Uterus (tissue), 4 donors: Measurements from ENCODE around the gene CASKIN2. TPM values are rescaled to one million over a fixed set of nuclear protein-coding genes. Genes with fewer than 3 reads are reported as not detected.
"Not testable (repeated sequence)": the region's sequence is repeated elsewhere in the genome, so short reads cannot be mapped to it uniquely, and the experiment has no call there.

Source experiments
- DNase-seq, 2 donors: peaks; one replicate each; pipeline ENCODE4 v3.0.0-alpha.2; 2019 to 2020
- H3K27ac ChIP-seq, 2 donors: fragments of 200-600 bp; sonication (generic); 1 replicate in 1 of 2; 2 replicates in 1 of 2; pipeline ENCODE4 v1.5.1; 2016 to 2018
- H3K27me3 ChIP-seq, 2 donors: fragments of 200-600 bp; sonication (generic); one replicate each; pipeline ENCODE4 v1.5.1; 2018 to 2019; ENCODE audit warnings: control low read depth in 1 of 2
- H3K36me3 ChIP-seq, 2 donors: fragments of 200-600 bp; sonication (generic); one replicate each; pipeline ENCODE4 v1.5.1; 2019; ENCODE audit warnings: control low read depth in 1 of 2
- H3K4me1 ChIP-seq, 2 donors: fragments of 200-600 bp; sonication (generic); one replicate each; pipeline ENCODE4 v1.5.1; 2018 to 2019; ENCODE audit warnings: control low read depth in 1 of 2
- H3K4me3 ChIP-seq, 2 donors: fragments of 200-600 bp; sonication (generic); 1 replicate in 1 of 2; 2 replicates in 1 of 2; pipeline ENCODE4 v1.5.1; 2018 to 2019; ENCODE audit warnings: mild to moderate bottlenecking in 1 of 2
- H3K9me3 ChIP-seq, 2 donors: fragments of 200-600 bp; sonication (generic); one replicate each; pipeline ENCODE4 v1.5.1; 2019; ENCODE audit warnings: control low read depth in 1 of 2
- CTCF ChIP-seq, 4 experiments: fragments of 200-600 bp in 2 of 4; fragments of 450-650 bp in 2 of 4; sonication (generic) in 2 of 4; IDR thresholded peaks; one replicate each; pipeline ENCODE4 v1.5.1; 2016 to 2019; ENCODE audit warnings: antibody characterized with exemption in 4 of 4, mild to moderate bottlenecking in 2 of 4, moderate library complexity in 1 of 4
- POLR2A ChIP-seq, 2 donors: fragments of 450-650 bp; IDR thresholded peaks; one replicate each; pipeline ENCODE4 v1.6.1; 2016; ENCODE audit warnings: antibody characterized with exemption in 2 of 2, mild to moderate bottlenecking in 1 of 2, moderate library complexity in 1 of 2
- intact Hi-C: fragments of 100-400 bp; cut with DNase I; formaldehyde crosslinking; loops from one replicate; pipeline ENCODE4 v1.15.1; 2023; ENCODE audit warnings: low total_unique reads
- total RNA-seq, 4 donors: library from RNA; depleted of rRNA in 3 of 4; stranded (reverse); fragments of >200 nt in 3 of 4; gene quantifications; one replicate each; pipeline versions ENCODE4 v1.1.0 to v1.2.4, GENCODE V29; 2014 to 2023
- donor health status: DM: yes; HTN: yes; CAD: no.

The CASKIN2 gene
- total RNA-seq, 4 donors from 2014 or later: 7.4 to 122 (median 15.5) TPM

GRCh38 chr17:75457047-75457654 is 58.2 kb downstream of the CASKIN2 start:
- TF ChIP-seq POLR2A (IDR thresholded peaks at IDR 0.05) (no peak), CTCF (IDR thresholded peaks at IDR 0.05) (no peak)
- peak; percentile 47 to 52 for DNase-seq
- intact Hi-C loops: no loop called here

GRCh38 chr17:75456417-75457046 is 58.8 kb downstream of the CASKIN2 start, which contains the start of gene TMEM94:
TMEM94 (plus strand) TSS chr17:75456635; CDS start chr17:75471906, 15,271 bp downstream.
- Histone ChIP-seq H3K4me1 (peaks cover 4 to 11% of the 10 kb centered on the region in 2 donors), H3K36me3 (no peaks in the 10 kb centered on the region), H3K27me3 (no peaks in the 10 kb centered on the region), H3K9me3 (no peaks in the 10 kb centered on the region), H3K4me3 (peak within 1 kb of the TSS; percentile 84 to 90), H3K27ac (peak within 1 kb of the TSS; percentile 84 to 92)
- intact Hi-C loops: no loop called here
- DNase-seq: peak; percentile 95 to 97
- TF ChIP-seq CTCF (IDR thresholded peaks at IDR 0.05): no peak
- TF ChIP-seq POLR2A (IDR thresholded peaks at IDR 0.05): peak; percentile 39 to 43

More at GRCh38 chr17:75457047-75457654, 58.2 kb downstream of the CASKIN2 start:
- Histone ChIP-seq H3K4me3 (peak overlapping the region; percentile 84 to 90), H3K9me3 (no peaks in the 10 kb centered on the region), H3K27me3 (no peaks in the 10 kb centered on the region), H3K36me3 (no peaks in the 10 kb centered on the region), H3K27ac (peak overlapping the region; percentile 84 to 85), H3K4me1 (peaks cover 4 to 11% of the 10 kb centered on the region in 2 donors)

- peak in 1 of 4 experiments; percentile 9 for TF ChIP-seq CTCF (IDR thresholded peaks at IDR 0.05)
- no peak for TF ChIP-seq POLR2A (IDR thresholded peaks at IDR 0.05)
- intact Hi-C loops: no loop called here
These were observed 59.3 kb downstream of the CASKIN2 start for GRCh38 chr17:75456039-75456416.

GRCh38 chr17:75454672-75455071 is 60.7 kb downstream of the CASKIN2 start:
- H3K4me1 ChIP-seq, H3K9me3 ChIP-seq, H3K4me3 ChIP-seq, intact Hi-C loops, DNase-seq, H3K27me3 ChIP-seq, H3K36me3 ChIP-seq, H3K27ac ChIP-seq: not testable (repeated sequence)

More at GRCh38 chr17:75456039-75456416, 59.3 kb downstream of the CASKIN2 start:
- Histone ChIP-seq H3K4me1 (peaks cover 4 to 11% of the 10 kb centered on the region in 2 donors), H3K4me3 (peak overlapping the region; percentile 84 to 90), H3K36me3 (no peaks in the 10 kb centered on the region), H3K27ac (peak overlapping the region; percentile 84 to 92), H3K27me3 (no peaks in the 10 kb centered on the region), H3K9me3 (no peaks in the 10 kb centered on the region)
- DNase-seq: no peak

GRCh38 chr17:75454193-75454592 is 61.1 kb downstream of the CASKIN2 start:
- Histone ChIP-seq H3K4me3 (no peak overlapping the region), H3K9me3 (no peaks in the 10 kb centered on the region), H3K27ac (no peak overlapping the region), H3K4me1 (peaks cover 4 to 7% of the 10 kb centered on the region in 2 donors), H3K27me3 (no peaks in the 10 kb centered on the region), H3K36me3 (no peaks in the 10 kb centered on the region)
- TF ChIP-seq CTCF (IDR thresholded peaks at IDR 0.05): no peak
- no peak for TF ChIP-seq POLR2A (IDR thresholded peaks at IDR 0.05)
- intact Hi-C loops: no loop called here
- no peak for DNase-seq
